K562 (cell line): ENCODE measurements around the gene RNASE4. TPM values are rescaled to one million over a fixed set of nuclear protein-coding genes. Genes with fewer than 3 reads are reported as not detected.

ENCODE experiments used
- BCOR ChIP-seq: fragments of 450-650 bp; IDR thresholded peaks from 2 replicates; pipeline ENCODE4 v1.6.1; 2016
- BRD9 ChIP-seq: fragments of 450-650 bp; IDR thresholded peaks from 2 replicates; pipeline ENCODE4 v1.6.1; 2018; ENCODE audit warnings: low read depth; ENCODE audit not compliant: partially characterized antibody
- C11orf30 ChIP-seq: fragments of 450-650 bp; IDR thresholded peaks from 2 replicates; pipeline ENCODE4 v1.6.1; 2016; ENCODE audit warnings: low read depth, mild to moderate bottlenecking
- CEBPG ChIP-seq, 3 experiments: fragments of 200-800 bp in 1 of 3; sonication (Bioruptor generic) in 1 of 3; sonication (generic) in 1 of 3; formaldehyde crosslinking in 1 of 3; IDR thresholded peaks in 2 of 3; conservative IDR thresholded peaks in 1 of 3; 2 replicates each; pipeline versions ENCODE4 v1.6.1 to v1.8.0; 2016 to 2022; ENCODE audit warnings: missing compliant biosample characterization in 2 of 3, missing genetic modification characterization in 2 of 3, mild to moderate bottlenecking in 1 of 3, missing genetic modification reagents in 1 of 3
- CEBPZ ChIP-seq: fragments of 150-350 bp; IDR thresholded peaks from 2 replicates; pipeline ENCODE4 v1.6.1; 2014; ENCODE audit warnings: low read depth, mild to moderate bottlenecking, low read length, borderline replicate concordance
- CHD2 ChIP-seq: IDR thresholded peaks from 2 replicates; pipeline ENCODE4 v1.6.1; 2011; ENCODE audit warnings: low read depth, low read length
- FOXK2 ChIP-seq, 2 experiments: fragments of 450-650 bp; IDR thresholded peaks in 1 of 2; conservative IDR thresholded peaks in 1 of 2; 2 replicates each; pipeline ENCODE4 v1.6.1; 2016; ENCODE audit warnings: low read depth in 2 of 2, mild to moderate bottlenecking in 1 of 2
- FOXM1 ChIP-seq, 2 experiments: fragments of 450-650 bp in 1 of 2; sonication (generic) in 1 of 2; formaldehyde crosslinking in 1 of 2; IDR thresholded peaks; 2 replicates each; pipeline versions ENCODE4 v1.6.1 to v1.9.0; 2017 to 2022; ENCODE audit warnings: low read depth in 2 of 2, mild to moderate bottlenecking in 2 of 2, missing genetic modification reagents in 1 of 2, moderate library complexity in 1 of 2
- L3MBTL2 ChIP-seq: fragments of 450-650 bp; IDR thresholded peaks from 2 replicates; pipeline ENCODE4 v1.6.1; 2016; ENCODE audit warnings: mild to moderate bottlenecking, moderate library complexity
- NR2C2 ChIP-seq, 2 experiments: fragments of 200-800 bp in 1 of 2; sonication (Bioruptor generic) in 1 of 2; sonication (generic) in 1 of 2; formaldehyde crosslinking in 1 of 2; IDR thresholded peaks; 2 replicates each; pipeline versions ENCODE4 v1.6.1 to v1.8.0; 2016 to 2022; ENCODE audit warnings: mild to moderate bottlenecking in 1 of 2, missing compliant biosample characterization in 1 of 2, missing genetic modification characterization in 1 of 2, missing genetic modification reagents in 1 of 2
- RNF2 ChIP-seq: sonication (generic); IDR thresholded peaks from 2 replicates; pipeline ENCODE4 v1.6.1; 2016
- TEAD1 ChIP-seq, 2 experiments: fragments of 450-650 bp in 1 of 2; sonication (generic) in 1 of 2; formaldehyde crosslinking; IDR thresholded peaks; 2 replicates each; pipeline versions ENCODE4 v1.4.0 to v1.8.0; 2020 to 2022; ENCODE audit warnings: mild to moderate bottlenecking in 2 of 2, missing genetic modification reagents in 1 of 2
- TEAD4 ChIP-seq, 2 experiments: sonication (generic) in 1 of 2; formaldehyde crosslinking in 1 of 2; IDR thresholded peaks; 2 replicates each; pipeline versions ENCODE4 v1.6.1 to v1.8.0; 2012 to 2022; ENCODE audit warnings: borderline replicate concordance in 1 of 2, inconsistent platforms in 1 of 2, low read length in 1 of 2, mild to moderate bottlenecking in 1 of 2, missing genetic modification reagents in 1 of 2
- TSC22D4 ChIP-seq: fragments of 450-650 bp; IDR thresholded peaks from 2 replicates; pipeline ENCODE4 v1.6.1; 2016; ENCODE audit warnings: missing genetic modification characterization, missing biosample characterization, control low read depth
- U2AF2 ChIP-seq: fragments of 200-400 bp; formaldehyde crosslinking; optimal IDR thresholded peaks from 2 replicates; pipeline ENCODE3; 2017; ENCODE audit warnings: low read depth, mild to moderate bottlenecking, low read length
- ZBTB43 ChIP-seq: sonication (generic); formaldehyde crosslinking; IDR thresholded peaks from 2 replicates; pipeline ENCODE4 v1.8.0; 2023; ENCODE audit warnings: mild to moderate bottlenecking, missing genetic modification reagents
- ZFP36 ChIP-seq: fragments of 150-350 bp; IDR thresholded peaks from 2 replicates; pipeline ENCODE4 v1.6.1; 2018; ENCODE audit warnings: low read length, low read depth; ENCODE audit not compliant: partially characterized antibody
- ZFPM2 ChIP-seq: fragments of 250-450 bp; sonication (Bioruptor Pico); IDR thresholded peaks from 2 replicates; pipeline ENCODE4 v1.5.1; 2022; ENCODE audit warnings: mild to moderate bottlenecking
- ZNF408 ChIP-seq: fragments of 250-450 bp; sonication (Bioruptor Pico); IDR thresholded peaks from 2 replicates; pipeline ENCODE4 v1.4.0; 2020; ENCODE audit warnings: low read depth, mild to moderate bottlenecking, moderate library complexity
- polyA plus RNA-seq, 8 experiments: library from polyadenylated mRNA; depleted of rRNA in 4 of 8; stranded (reverse) in 5 of 8; unstranded in 3 of 8; fragments of >200 nt; fragmentation: Nextera tagmentation in 2 of 8; fragmentation: Illumina TruSeq in 1 of 8; extraction: Ambion mirVana in 2 of 8; extraction: Trizol in 1 of 8; gene quantifications; 2 replicates each; pipeline versions ENCODE4 v1.2.1 to v1.2.3, GENCODE V29; 2011 to 2014; ENCODE audit warnings: inconsistent platforms in 1 of 8, missing spikeins in 1 of 8
- total RNA-seq, 7 experiments: library from RNA; depleted of rRNA in 6 of 7; stranded (reverse); fragments of >200 nt in 6 of 7; fragmentation: Illumina TruSeq in 2 of 7; extraction: Trizol in 2 of 7; gene quantifications; 2 replicates each; pipeline versions ENCODE4 v1.2.1 to v1.2.3, GENCODE V29; 2011 to 2021; ENCODE audit warnings: low replicate concordance in 1 of 7

The RNASE4 gene
- total and polyA plus RNA-seq, 9 of the 15 experiments (the other 6 are each of a cell fraction or from before 2014, with no cell fraction given) = 0.09 to 0.22 (median 0.13) TPM; not detected in 2

- TF ChIP-seq TSC22D4 (no peak), ZFP36 (peak; percentile 4), FOXK2 (conservative IDR thresholded peaks at IDR 0.05 in 1 of 2, IDR thresholded peaks at IDR 0.05 in 1 of 2; ENCODE audit: low read depth in 2 of 2) (peak in 1 of 2 experiments; percentile 47; a peak in 1 of 4 replicates), RNF2 (peak; percentile 62), FOXM1 (IDR thresholded peaks at IDR 0.05; ENCODE audit: low read depth) (no peak), FOXM1 (CRISPR knock-in tag; IDR thresholded peaks at IDR 0.05; ENCODE audit: low read depth) (no peak), ZBTB43 (CRISPR knock-in tag) (no peak), TEAD4 (IDR thresholded peaks at IDR 0.05; ENCODE audit: low read length) (peak; percentile 65), TEAD4 (CRISPR knock-in tag; IDR thresholded peaks at IDR 0.05; ENCODE audit: borderline replicate concordance) (no peak), L3MBTL2 (0 out of 2 replicates have a peak, but pooled peaks have one; percentile 12), ZNF408 (CRISPR knock-in tag) (no peak), TEAD1 (CRISPR knock-in tag; IDR thresholded peaks at IDR 0.05) (peak; percentile 65 to 72; a peak in 1 of 4 replicates), NR2C2 (CRISPR knock-in tag; IDR thresholded peaks at IDR 0.05) (no peak), NR2C2 (tag; IDR thresholded peaks at IDR 0.05) (peak; percentile 17; the same call in 1 of the 2 replicates), BRD9 (peak; percentile 65), ZFPM2 (CRISPR knock-in tag) (no peak), CEBPZ (no peak), BCOR (peak; percentile 40; the same call in 1 of the 2 replicates), CEBPG (CRISPR knock-in tag; IDR thresholded peaks at IDR 0.05) (no peak), CEBPG (tag; conservative IDR thresholded peaks at IDR 0.05 in 1 of 2, IDR thresholded peaks at IDR 0.05 in 1 of 2) (peak in 1 of 2 experiments; percentile 70; a peak in 2 of 4 replicates), C11orf30 (peak; percentile 98), U2AF2 (no peak), CHD2 (0 out of 2 replicates have a peak, but pooled peaks have one; percentile 44)
Measured at GRCh38 chr14:20681348-20682126, 2.8 kb upstream of the RNASE4 start (continued).
